ENCODE data around the gene CLPTM1. TPM values are rescaled to one million over a fixed set of nuclear protein-coding genes. Genes with fewer than 3 reads are reported as not detected.
A peak's percentile ranks its signal among the peaks of the same experiment; 100 is the strongest.
"Not testable (repeated sequence)": the region's sequence is repeated elsewhere in the genome, so short reads cannot be mapped to it uniquely, and the experiment has no call there.

CLPTM1 gene
- total RNA-seq, 4 donors from 2014 or later: 86.2 to 137 (median 97.5) TPM

- H3K27ac ChIP-seq: peak overlapping the region; percentile 38
- no peak overlapping the region for H3K4me3 ChIP-seq
- no peaks in the 10 kb centered on the region for H3K27me3 ChIP-seq
- no peaks in the 10 kb centered on the region for H3K9me3 ChIP-seq
- TF ChIP-seq POLR2A (IDR thresholded peaks at IDR 0.05) (no peak), CTCF (IDR thresholded peaks at IDR 0.05) (no peak), POLR2AphosphoS5 (IDR thresholded peaks at IDR 0.05) (peak in 2 of 3 donors; percentile 13 to 48), EP300 (IDR thresholded peaks at IDR 0.05) (no peak)
- peaks cover 29% of the 10 kb centered on the region for H3K4me1 ChIP-seq
- no peaks in the 10 kb centered on the region for H3K36me3 ChIP-seq
- WGBS: 58% methylated on average over 8 of the region's 8 CpGs
- DNase-seq (ENCODE audit: low spot score in 2 of 2): peak; percentile 90 to 92
Observed at GRCh38 chr19:44925114-44925891, 29.9 kb upstream of the CLPTM1 start.

- not testable (repeated sequence) for H3K27me3 ChIP-seq; DNase-seq (ENCODE audit: low spot score in 2 of 2); H3K27ac ChIP-seq; H3K36me3 ChIP-seq; H3K9me3 ChIP-seq
- Histone ChIP-seq H3K4me3 (peak overlapping the region; percentile 37), H3K4me1 (peaks cover 29% of the 10 kb centered on the region)
- 52% methylated on average over 14 of the region's 19 CpGs for WGBS
Observed at GRCh38 chr19:44926245-44927077, 28.7 kb upstream of the CLPTM1 start.

GRCh38 chr19:44927746-44928145 is 27.4 kb upstream of the CLPTM1 start:
- H3K4me1 ChIP-seq: peaks cover 29% of the 10 kb centered on the region
- TF ChIP-seq CTCF (IDR thresholded peaks at IDR 0.05): no peak
- TF ChIP-seq POLR2AphosphoS5 (IDR thresholded peaks at IDR 0.05): no peak
- no peak for TF ChIP-seq EP300 (IDR thresholded peaks at IDR 0.05)
- no peak for TF ChIP-seq POLR2A (IDR thresholded peaks at IDR 0.05)
- H3K27me3 ChIP-seq: no peaks in the 10 kb centered on the region
- no peaks in the 10 kb centered on the region for H3K36me3 ChIP-seq
- DNase-seq (ENCODE audit: low spot score in 2 of 2): no peak
- no peak overlapping the region for H3K27ac ChIP-seq
- WGBS: 40% methylated on average over 5 of the region's 5 CpGs
- H3K4me3 ChIP-seq: no peak overlapping the region
- H3K9me3 ChIP-seq: no peaks in the 10 kb centered on the region

- H3K27ac ChIP-seq: no peak overlapping the region
- no peaks in the 10 kb centered on the region for H3K27me3 ChIP-seq
- no peak overlapping the region for H3K4me3 ChIP-seq
- H3K36me3 ChIP-seq: no peaks in the 10 kb centered on the region
- TF ChIP-seq EP300 (IDR thresholded peaks at IDR 0.05) (no peak), POLR2A (IDR thresholded peaks at IDR 0.05) (no peak), CTCF (IDR thresholded peaks at IDR 0.05) (no peak), POLR2AphosphoS5 (IDR thresholded peaks at IDR 0.05) (no peak)
- DNase-seq (ENCODE audit: low spot score in 2 of 2): no peak
- peaks cover 22% of the 10 kb centered on the region for H3K4me1 ChIP-seq
- H3K9me3 ChIP-seq: no peaks in the 10 kb centered on the region
- WGBS: 91% methylated on average over 7 of the region's 7 CpGs
Observed at GRCh38 chr19:44930088-44930487, 25.1 kb upstream of the CLPTM1 start.

- H3K36me3 ChIP-seq: no peaks in the 10 kb centered on the region
- H3K27ac ChIP-seq: no peak overlapping the region
- TF ChIP-seq CTCF (IDR thresholded peaks at IDR 0.05) (no peak), EP300 (IDR thresholded peaks at IDR 0.05) (no peak), POLR2A (IDR thresholded peaks at IDR 0.05) (no peak), POLR2AphosphoS5 (IDR thresholded peaks at IDR 0.05) (no peak)
- no peak overlapping the region for H3K4me3 ChIP-seq
- H3K27me3 ChIP-seq: no peaks in the 10 kb centered on the region
- H3K9me3 ChIP-seq: no peaks in the 10 kb centered on the region
- no peak for DNase-seq (ENCODE audit: low spot score in 2 of 2)
- peaks cover 8% of the 10 kb centered on the region for H3K4me1 ChIP-seq
- 88% methylated on average over 4 of the region's 4 CpGs for WGBS
Observed at GRCh38 chr19:44931541-44931940, 23.6 kb upstream of the CLPTM1 start.

Data from suprapubic skin (tissue), 4 donors.